Left ventricle myocardium inferior (tissue), 1 donor: ENCODE measurements around the gene TGFB2. TPM values are rescaled to one million over a fixed set of nuclear protein-coding genes. Genes with fewer than 3 reads are reported as not detected.
A peak's percentile ranks its signal among the peaks of the same experiment; 100 is the strongest.

Source experiments
- DNase-seq: peaks from one replicate; pipeline ENCODE4 v3.0.0-alpha.2; 2020
- H3K27ac ChIP-seq: fragments of 200-600 bp; replicated peaks from 2 replicates; pipeline ENCODE4 v1.8.0; 2021
- H3K27me3 ChIP-seq: fragments of 200-600 bp; 2 replicates; pipeline ENCODE4 v1.8.0; 2021; ENCODE audit warnings: low read depth
- H3K36me3 ChIP-seq: fragments of 200-600 bp; 2 replicates; pipeline ENCODE4 v1.8.0; 2021
- H3K4me1 ChIP-seq: fragments of 200-600 bp; 2 replicates; pipeline ENCODE4 v1.8.0; 2021
- H3K4me3 ChIP-seq: fragments of 200-600 bp; 2 replicates; pipeline ENCODE4 v1.8.0; 2021; ENCODE audit warnings: mild to moderate bottlenecking, moderate library complexity
- H3K9me3 ChIP-seq: fragments of 200-600 bp; replicated peaks from 2 replicates; pipeline ENCODE4 v1.8.0; 2021
- intact Hi-C: fragments of 100-400 bp; cut with micrococcal nuclease; formaldehyde crosslinking; loops from one replicate; pipeline ENCODE4 v1.11.0; 2022
- total RNA-seq: library from RNA; stranded (reverse); fragmentation: NEBNext Ultra II Directional; extraction: Animal tissue kit (Norgen Biotek cat#: 25700); gene quantifications from one replicate; pipeline ENCODE4 v1.2.1, GENCODE V29; 2021
- TF ChIP-seq, protein P1 (sequence below): fragments of 200-600 bp; IDR thresholded peaks from 2 replicates; pipeline ENCODE4 v1.8.0; 2021; ENCODE audit warnings: antibody characterized with exemption, mild to moderate bottlenecking, borderline replicate concordance
- donor health status: DM: no; HTN: yes; CAD: no; lungs with severe emphysema.

TGFB2 gene
- total RNA-seq, 1 donor from 2014 or later = 4.4 TPM

GRCh38 chr1:218322762-218323161, 22.4 kb upstream of the TGFB2 start:
- H3K36me3 ChIP-seq = peaks cover 20% of the 10 kb centered on the region
- DNase-seq = no peak
- H3K4me3 ChIP-seq = no peak overlapping the region
- H3K4me1 ChIP-seq = no peaks in the 10 kb centered on the region
- no peaks in the 10 kb centered on the region for H3K27me3 ChIP-seq
- H3K27ac ChIP-seq = no peak overlapping the region
- intact Hi-C loops = no loop called here
- no peaks in the 10 kb centered on the region for H3K9me3 ChIP-seq
- TF ChIP-seq, protein P1, sequence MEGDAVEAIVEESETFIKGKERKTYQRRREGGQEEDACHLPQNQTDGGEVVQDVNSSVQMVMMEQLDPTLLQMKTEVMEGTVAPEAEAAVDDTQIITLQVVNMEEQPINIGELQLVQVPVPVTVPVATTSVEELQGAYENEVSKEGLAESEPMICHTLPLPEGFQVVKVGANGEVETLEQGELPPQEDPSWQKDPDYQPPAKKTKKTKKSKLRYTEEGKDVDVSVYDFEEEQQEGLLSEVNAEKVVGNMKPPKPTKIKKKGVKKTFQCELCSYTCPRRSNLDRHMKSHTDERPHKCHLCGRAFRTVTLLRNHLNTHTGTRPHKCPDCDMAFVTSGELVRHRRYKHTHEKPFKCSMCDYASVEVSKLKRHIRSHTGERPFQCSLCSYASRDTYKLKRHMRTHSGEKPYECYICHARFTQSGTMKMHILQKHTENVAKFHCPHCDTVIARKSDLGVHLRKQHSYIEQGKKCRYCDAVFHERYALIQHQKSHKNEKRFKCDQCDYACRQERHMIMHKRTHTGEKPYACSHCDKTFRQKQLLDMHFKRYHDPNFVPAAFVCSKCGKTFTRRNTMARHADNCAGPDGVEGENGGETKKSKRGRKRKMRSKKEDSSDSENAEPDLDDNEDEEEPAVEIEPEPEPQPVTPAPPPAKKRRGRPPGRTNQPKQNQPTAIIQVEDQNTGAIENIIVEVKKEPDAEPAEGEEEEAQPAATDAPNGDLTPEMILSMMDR = no peak

GRCh38 chr1:218323568-218324225, 21.4 kb upstream of the TGFB2 start:
- H3K4me1 ChIP-seq = no peaks in the 10 kb centered on the region
- no peaks in the 10 kb centered on the region for H3K9me3 ChIP-seq
- DNase-seq = no peak
- no peak overlapping the region for H3K27ac ChIP-seq
- H3K4me3 ChIP-seq = no peak overlapping the region
- no peaks in the 10 kb centered on the region for H3K27me3 ChIP-seq
- H3K36me3 ChIP-seq = peaks cover 20% of the 10 kb centered on the region
- intact Hi-C loops = no loop called here
- TF ChIP-seq, protein P1 = no peak

GRCh38 chr1:218324226-218324580, 20.9 kb upstream of the TGFB2 start:
- no peak for DNase-seq
- TF ChIP-seq, protein P1 = no peak
- no peak overlapping the region for H3K4me3 ChIP-seq
- no peaks in the 10 kb centered on the region for H3K9me3 ChIP-seq
- H3K27ac ChIP-seq = no peak overlapping the region
- intact Hi-C loops = no loop called here
- H3K27me3 ChIP-seq = no peaks in the 10 kb centered on the region
- no peaks in the 10 kb centered on the region for H3K4me1 ChIP-seq
- H3K36me3 ChIP-seq = peaks cover 20% of the 10 kb centered on the region

DNA sequence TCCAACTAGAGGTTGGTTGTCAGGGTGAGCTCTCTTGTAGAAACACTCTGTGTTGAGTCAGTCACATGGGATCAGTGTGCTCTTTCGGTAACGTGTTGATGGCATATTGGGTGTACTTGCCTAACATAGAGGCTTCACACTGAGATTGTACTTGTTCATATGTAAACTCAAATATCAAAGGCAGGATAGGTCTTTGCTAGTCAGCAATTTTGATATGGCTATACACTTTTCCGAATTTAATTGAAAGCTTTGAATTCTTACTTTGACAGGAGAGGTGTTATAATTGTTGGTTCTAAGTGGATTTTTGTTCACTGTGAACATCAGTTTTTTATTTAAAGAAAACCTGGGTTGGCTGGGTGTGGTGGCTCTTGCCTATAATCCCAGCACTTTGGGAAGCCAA, 16.4 kb upstream of the TGFB2 start:
- intact Hi-C loops = no loop called here

GRCh38 chr1:218330043-218330623, 15.0 kb upstream of the TGFB2 start:
- Histone ChIP-seq H3K36me3 (peaks cover 5% of the 10 kb centered on the region), H3K9me3 (no peaks in the 10 kb centered on the region), H3K27ac (no peak overlapping the region), H3K4me3 (no peak overlapping the region), H3K27me3 (no peaks in the 10 kb centered on the region), H3K4me1 (no peaks in the 10 kb centered on the region)
- TF ChIP-seq, protein P1 = peak; percentile 77
- DNase-seq = no peak
- intact Hi-C loops = loop anchor here (10.0 kb wide), 1 partner anchor 195 kb away; no protein-coding TSS in a partner anchor

More for the DNA sequence above, 16.4 kb upstream of the TGFB2 start:
- no peak for DNase-seq
- no peak overlapping the region for H3K4me3 ChIP-seq
- no peak overlapping the region for H3K27ac ChIP-seq
- no peaks in the 10 kb centered on the region for H3K4me1 ChIP-seq
- TF ChIP-seq, protein P1 = no peak
- peaks cover 12% of the 10 kb centered on the region for H3K36me3 ChIP-seq
- no peaks in the 10 kb centered on the region for H3K9me3 ChIP-seq
- H3K27me3 ChIP-seq = no peaks in the 10 kb centered on the region
